PC-3 (cell line): ENCODE data around the gene PRPH.
"Not testable (repeated sequence)": the region's sequence is repeated elsewhere in the genome, so short reads cannot be mapped to it uniquely, and the experiment has no call there.

Source experiments
- EZH2 ChIP-seq: fragments of 300-600 bp; sonication (generic); IDR thresholded peaks from one replicate; pipeline ENCODE4 v1.6.1; 2017; ENCODE audit warnings: antibody characterized with exemption, mild to moderate bottlenecking, low read length; ENCODE audit not compliant: unreplicated experiment
- EZH2phosphoT487 ChIP-seq: fragments of 300-600 bp; sonication (generic); IDR thresholded peaks from 2 replicates; pipeline ENCODE4 v1.6.1; 2018; ENCODE audit warnings: mild to moderate bottlenecking, antibody characterized with exemption, low read length, borderline replicate concordance
- TF ChIP-seq, protein P1 (sequence below): fragments of 300-600 bp; sonication (generic); conservative IDR thresholded peaks from 2 replicates; pipeline ENCODE4 v1.5.1; 2017; ENCODE audit warnings: antibody characterized with exemption, low read depth, mild to moderate bottlenecking, low read length

DNA sequence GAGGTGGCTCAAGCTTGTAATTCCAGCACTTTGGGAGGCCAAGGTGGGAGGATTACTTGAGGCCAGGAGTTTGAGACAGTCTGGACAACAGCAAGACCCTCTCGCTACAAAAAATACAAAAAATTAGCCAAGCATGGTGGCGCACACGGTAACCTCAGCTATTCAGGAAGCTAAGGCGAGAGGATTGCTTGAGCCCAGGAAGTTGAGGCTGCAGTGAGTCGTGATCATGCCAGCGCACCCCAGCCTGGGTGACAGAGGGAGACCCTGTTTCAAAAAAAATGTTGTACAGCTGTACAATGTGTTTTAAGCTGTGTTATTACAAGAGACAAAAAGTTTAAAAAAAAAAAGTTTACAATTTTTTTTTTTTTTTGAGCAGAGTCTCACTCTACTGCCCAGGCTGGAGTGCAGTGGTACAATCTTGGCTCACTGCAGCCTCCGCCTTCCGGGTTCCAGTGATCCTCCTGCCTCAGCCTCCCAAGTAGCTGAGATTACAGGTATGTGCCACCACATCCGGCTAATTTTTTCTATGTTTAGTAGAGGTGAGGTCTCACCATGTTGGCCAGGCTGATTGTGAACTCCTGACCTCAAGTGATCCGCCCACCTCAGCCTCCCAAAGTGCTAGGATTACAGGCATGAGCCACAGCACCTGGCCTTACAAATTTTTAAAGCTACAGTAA, 37.3 kb upstream of the PRPH start:
- TF ChIP-seq, protein P1, sequence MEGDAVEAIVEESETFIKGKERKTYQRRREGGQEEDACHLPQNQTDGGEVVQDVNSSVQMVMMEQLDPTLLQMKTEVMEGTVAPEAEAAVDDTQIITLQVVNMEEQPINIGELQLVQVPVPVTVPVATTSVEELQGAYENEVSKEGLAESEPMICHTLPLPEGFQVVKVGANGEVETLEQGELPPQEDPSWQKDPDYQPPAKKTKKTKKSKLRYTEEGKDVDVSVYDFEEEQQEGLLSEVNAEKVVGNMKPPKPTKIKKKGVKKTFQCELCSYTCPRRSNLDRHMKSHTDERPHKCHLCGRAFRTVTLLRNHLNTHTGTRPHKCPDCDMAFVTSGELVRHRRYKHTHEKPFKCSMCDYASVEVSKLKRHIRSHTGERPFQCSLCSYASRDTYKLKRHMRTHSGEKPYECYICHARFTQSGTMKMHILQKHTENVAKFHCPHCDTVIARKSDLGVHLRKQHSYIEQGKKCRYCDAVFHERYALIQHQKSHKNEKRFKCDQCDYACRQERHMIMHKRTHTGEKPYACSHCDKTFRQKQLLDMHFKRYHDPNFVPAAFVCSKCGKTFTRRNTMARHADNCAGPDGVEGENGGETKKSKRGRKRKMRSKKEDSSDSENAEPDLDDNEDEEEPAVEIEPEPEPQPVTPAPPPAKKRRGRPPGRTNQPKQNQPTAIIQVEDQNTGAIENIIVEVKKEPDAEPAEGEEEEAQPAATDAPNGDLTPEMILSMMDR, result not testable (repeated sequence)
- not testable (repeated sequence) for TF ChIP-seq EZH2, EZH2phosphoT487
